Dermis microvascular lymphatic vessel endothelial cell (primary cell): ENCODE results near the gene NEDD4L. TPM values are rescaled to one million over a fixed set of nuclear protein-coding genes. Genes with fewer than 3 reads are reported as not detected.
"Not testable (repeated sequence)": the region's sequence is repeated elsewhere in the genome, so short reads cannot be mapped to it uniquely, and the experiment has no call there.

Source experiments
- DNase-seq, 2 donors: peaks; one replicate each; pipeline versions ENCODE4 v3.0.0 to v3.0.0-alpha.2; 2010; ENCODE audit warnings: low read depth in 2 of 2
- total RNA-seq: library from RNA; depleted of rRNA; stranded (reverse); fragments of >200 nt; gene quantifications from 2 replicates; pipeline ENCODE4 v1.2.1, GENCODE V29; 2014

The NEDD4L gene
- total RNA-seq, 1 donor from 2014 or later, result 9.2 TPM

DNA sequence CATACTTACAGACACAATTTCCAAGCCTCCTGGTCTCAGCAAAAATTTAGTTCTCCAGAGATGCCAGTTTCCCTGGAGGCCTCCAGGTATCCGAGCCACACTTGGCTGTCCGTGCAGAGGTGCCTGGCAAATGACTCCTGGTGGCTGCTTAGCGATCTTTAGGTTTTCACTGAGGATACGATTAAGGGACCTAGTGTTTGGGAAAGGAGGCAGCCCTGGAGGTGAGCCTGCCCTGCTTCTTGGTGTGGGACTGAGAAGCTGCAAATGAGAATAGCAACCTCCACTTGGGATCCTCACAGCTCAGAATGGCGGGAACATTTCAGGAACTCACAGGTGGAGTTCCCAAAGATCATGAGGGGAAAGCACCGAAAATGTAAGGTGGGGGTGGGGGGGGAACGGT, 367.3 kb downstream of the NEDD4L start:
- no peak for DNase-seq

DNA sequence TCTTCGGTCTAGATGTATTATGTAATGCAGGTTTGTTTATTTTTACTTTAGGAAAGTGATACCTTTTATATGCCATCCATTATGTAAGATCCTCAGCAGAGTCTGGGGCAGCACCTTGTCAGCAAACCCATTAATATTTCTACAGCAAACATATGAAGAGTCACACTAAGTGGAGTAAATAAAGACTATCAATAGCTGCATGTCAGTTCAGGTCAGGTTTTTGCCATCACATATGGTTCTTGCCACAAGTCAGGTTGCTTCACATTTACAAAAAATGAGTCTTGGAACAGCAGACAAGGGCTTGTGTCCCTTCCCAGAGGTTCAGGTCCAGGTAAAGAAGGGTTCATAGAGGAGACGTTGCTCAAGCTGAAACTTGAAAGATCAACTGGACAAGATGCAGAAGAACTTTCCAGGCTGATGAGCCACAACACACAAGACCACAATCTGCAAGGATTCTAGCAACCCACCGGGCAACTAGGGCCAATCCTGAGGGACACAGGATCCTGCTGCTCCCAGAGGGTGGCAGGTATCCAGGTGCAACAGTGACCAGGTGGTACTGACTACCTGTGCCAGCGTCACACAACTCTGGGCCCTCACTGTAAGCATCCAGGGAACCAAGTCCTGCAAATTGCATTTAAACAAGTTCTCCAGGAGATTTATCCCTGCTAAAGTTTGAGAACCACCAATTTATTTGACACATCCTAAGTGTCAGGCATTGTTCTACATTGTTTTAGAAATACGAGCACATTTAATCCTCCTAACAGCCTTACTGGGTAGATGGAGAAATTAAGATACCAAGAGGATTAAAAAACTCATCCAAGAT, 369.0 kb downstream of the NEDD4L start:
- no peak for DNase-seq

DNA sequence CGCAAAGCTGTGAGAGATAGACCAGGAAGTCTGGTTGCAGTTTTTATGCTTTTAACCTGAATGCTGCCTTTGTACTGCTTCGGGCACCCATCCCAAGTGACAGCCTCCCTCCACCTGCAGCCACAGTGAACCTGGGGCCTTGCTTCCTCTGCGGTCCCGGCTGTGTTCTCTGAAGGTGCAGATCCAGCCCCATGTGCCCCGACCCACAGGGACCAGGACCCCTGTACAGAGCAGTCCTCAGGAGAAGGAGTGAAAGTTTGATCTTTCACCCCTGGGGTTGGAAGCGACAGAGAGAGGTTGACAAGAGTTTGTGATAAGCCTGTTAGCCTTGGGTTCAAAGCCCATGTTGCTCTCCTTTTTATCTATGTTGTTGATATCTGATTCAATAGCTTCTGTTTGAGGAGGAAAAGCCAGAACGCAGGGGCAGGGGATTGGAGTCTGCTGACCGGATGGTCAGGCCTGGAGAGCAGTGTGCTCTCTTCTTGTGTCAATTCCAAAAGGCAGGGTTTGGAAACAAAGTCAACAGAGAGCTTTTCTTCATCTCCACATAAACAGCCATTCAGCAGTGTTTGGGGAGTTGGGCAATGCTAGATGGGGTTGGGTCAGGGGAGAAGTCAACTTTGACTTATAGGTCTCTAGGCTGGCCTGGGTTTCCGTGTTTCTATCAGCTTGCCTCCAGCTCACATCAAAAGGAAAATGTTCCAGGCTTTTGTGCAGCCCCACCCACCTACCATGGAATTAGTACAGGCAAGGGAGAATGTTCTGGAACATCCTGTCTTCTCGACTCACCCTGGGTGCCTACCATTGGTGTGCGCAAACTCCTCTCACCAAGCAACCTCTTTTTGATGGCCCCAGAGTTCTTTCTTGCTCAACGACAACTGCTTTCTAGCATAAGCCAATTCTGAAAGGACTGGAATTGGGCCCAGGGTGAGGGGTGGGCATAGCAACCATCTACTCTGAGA, 369.9 kb downstream of the NEDD4L start:
- DNase-seq, result no peak

DNA sequence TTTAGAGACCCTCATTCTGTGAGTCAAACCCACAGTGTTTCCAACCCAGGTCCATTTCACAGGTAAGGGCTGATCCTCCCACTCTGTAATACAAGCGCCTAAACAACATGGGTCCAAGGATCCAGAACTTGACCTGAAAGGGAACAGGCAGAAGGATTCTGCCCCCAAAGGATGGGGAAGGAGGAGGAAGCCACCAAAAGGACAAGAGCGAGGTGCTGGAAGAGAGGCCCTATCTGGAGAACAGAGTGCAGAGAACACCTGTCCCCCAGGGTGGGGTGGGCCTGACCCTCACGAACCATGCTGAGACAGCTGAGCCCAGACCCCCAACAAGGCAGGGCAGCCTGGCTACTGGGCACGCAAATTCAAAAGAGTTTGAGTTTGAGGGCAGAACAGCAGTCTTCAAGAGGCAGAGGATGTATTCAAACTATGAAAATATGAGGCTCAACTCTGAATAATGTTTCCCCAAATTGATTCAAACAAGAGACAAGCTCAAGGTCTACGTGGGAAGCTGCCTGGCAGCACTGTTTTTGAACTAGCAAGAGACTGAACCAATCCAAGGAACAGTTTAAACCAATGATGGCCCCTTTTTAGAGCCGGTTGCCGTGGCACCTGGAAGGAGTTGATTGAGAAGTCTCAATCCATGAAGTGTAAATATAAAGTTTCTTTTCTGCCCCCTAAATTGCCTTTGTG, 372.1 kb downstream of the NEDD4L start:
- no peak for DNase-seq

DNA sequence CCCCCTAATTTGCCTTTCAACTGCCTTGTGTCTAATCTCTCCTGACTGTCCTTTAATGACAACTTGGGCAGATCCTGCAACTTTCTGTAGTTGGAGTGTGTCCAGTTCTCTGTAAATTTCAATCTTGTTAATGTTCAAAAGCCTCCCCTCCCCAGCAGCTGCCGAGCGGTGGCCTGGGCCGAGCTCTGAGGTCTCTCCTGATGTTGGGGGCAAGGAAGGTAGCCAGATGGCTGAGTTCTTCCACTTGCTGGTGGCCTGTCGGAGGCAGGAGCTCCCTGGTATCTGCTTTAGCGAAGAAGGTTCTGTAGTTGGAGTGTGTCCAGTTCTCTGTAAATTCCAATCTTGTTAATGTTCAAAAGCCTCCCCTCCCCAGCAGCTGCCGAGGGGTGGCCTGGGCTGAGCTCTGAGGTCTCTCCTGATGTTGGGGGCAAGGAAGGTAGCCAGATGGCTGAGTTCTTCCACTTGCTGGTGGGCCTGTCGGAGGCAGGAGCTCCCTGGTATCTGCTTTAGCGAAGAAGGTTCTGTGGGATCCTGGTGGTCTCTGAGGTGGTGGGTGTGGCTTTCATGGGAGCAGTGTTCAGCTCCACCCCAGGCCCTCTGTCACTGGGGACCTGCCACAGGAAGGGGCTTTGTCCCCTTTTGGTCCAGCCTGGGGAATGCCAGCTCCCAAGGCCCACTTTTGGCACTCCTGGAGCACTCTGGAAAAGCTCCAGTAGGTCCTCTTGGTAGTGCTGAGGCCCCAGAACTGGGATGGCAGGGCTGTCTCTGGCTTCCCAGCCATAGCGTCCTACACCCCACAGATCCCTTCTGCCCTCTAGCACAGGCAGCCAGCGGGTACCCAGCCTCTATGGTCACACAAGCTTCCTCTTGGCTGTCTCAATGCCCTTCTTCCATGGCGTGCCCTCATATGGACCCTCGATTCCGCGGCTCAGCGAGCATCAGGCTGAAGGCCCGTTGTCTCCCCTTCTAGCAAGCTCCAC, 373.0 kb downstream of the NEDD4L start:
- DNase-seq, result peak; percentile 41 to 54

DNA sequence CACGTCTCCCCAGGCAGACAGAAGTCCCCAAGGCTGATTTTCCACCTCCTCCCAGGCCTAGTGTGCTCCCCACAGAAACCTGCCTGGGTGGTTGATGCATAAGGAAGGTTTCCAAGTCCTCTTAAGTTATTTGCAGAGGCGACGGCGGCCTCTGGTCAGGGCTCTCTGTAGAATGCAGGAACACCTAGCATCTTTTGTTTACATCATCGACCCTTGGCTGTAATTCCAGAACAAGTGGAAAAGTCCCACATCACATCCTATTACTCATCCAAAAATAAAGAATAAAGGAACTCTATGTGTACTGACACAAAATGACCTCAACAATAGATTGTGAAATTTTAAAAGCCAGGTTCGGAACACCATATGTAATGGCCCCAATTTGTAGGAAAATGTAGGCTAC, 373.7 kb downstream of the NEDD4L start:
- DNase-seq, result peak; percentile 89 to 94

DNA sequence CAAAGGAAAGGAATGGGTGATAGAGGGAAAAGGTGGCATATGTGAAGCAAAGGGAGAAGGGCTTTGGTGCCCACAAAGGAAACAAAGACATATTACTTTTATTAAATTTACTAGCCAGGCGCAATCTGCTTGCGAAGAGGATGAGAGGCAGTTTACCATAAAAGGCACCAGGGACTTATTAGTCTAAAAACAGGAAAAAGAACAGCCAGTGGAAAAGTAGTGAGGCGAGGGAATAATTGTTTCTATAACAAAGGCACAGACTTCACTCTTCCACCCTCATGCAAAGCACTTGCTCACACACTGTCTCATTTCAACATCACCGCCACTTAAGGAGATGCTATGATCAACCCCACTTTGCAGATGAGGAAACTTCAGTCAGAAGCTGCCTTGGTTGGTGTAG, 374.3 kb downstream of the NEDD4L start:
- DNase-seq, result peak; percentile 52 to 59

DNA sequence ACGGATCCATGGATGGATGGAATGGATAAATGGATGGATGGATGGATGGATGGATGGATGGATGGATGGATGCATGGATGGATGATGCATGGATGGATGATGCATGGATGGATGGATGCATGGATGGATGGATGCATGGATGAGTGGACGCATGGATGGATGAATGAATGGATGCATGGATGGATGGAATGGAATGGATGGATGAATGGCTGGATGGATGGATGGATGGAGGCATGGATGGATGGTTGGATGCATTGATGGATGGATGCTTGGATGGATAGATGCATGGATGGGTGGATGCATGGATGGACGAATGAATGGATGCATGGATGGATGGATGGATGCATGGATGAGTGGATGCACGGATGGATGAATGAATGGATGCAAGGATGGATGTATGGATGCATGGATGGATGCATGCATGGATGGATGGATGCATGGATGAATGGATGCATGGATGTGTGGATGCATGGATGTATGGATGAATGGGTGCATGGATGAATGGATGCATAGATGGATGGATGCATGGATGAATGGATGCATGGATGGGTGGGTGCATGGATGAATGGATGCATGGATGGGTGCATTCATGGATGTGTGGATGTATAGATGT, 375.7 kb downstream of the NEDD4L start:
- DNase-seq, result no peak

DNA sequence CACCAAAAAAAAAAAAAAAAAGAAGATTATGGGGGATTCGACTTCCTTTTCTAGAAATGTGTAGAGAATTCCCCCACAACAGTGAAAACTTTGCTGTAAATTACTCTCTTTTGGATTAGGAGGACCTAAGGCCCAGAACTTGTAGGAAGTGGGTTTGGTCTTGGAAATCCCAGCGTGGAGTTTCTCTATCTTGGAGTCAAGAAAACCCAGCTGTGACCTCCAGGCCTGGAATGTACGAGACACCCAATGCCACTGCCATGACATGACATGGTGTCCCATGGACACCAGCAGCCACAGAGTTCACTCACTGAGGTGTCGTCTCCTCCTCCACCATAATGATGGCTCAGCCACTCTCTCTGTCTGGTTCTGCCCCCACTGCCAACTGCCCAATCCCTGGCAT, 382.6 kb downstream of the NEDD4L start:
- no peak for DNase-seq

DNA sequence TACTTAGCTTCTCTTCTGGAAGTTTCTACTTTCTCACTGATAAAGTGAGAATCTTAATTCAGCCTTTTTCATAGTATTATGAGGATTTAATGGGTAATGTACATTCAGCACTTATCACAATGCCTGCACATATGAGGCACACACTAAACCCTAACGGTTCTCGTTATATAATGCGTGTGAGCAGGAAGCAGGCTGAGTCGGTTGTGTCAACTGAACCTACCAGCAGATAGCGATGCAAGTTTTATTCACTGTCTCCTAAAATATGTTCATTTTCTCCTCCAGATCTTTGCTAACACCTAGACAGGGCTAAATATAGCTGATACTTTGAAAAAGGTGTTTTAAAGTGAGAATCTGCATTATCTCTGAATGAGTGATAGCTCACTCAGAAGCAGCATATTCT, 383.3 kb downstream of the NEDD4L start:
- no peak for DNase-seq

DNA sequence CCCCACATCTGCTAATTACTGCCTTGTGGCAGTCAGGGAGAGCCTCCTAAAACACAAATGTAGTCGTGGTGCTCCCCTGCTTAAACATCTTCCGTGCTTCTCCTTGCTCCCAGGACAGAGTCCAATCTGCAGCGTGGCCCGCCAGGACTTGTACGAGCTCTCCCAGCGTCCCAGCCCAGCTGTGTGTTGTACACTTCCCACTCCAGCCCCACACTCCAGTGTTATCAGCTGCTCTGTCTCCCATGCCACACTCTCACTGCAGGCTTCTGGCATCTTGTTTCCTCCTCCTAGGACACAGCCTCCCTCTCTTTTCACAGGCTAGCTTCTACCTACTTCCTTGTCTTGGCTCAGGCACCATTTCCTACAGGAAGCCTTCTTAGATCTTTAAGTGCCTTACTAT, 385.4 kb downstream of the NEDD4L start:
- DNase-seq, result no peak

DNA sequence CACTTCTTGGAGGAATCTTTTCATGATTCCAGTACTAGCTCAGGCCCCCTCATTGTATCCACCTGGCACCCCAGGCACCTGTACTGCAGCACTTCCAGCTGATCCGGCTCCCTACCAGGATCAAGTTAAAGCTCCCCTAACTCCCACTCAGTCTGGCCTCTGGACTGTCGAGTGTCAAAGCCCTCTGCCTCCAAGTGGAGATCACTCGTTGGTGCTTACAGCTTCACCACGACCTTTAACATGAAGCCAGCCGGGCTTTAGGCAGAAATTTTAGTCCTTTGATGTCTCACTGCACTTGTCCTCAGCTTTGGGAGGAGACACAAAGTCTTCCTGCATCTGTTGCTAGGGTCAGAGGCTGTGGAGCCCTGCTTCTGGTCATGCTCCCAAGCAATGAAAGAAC, 387.2 kb downstream of the NEDD4L start:
- DNase-seq, result no peak

DNA sequence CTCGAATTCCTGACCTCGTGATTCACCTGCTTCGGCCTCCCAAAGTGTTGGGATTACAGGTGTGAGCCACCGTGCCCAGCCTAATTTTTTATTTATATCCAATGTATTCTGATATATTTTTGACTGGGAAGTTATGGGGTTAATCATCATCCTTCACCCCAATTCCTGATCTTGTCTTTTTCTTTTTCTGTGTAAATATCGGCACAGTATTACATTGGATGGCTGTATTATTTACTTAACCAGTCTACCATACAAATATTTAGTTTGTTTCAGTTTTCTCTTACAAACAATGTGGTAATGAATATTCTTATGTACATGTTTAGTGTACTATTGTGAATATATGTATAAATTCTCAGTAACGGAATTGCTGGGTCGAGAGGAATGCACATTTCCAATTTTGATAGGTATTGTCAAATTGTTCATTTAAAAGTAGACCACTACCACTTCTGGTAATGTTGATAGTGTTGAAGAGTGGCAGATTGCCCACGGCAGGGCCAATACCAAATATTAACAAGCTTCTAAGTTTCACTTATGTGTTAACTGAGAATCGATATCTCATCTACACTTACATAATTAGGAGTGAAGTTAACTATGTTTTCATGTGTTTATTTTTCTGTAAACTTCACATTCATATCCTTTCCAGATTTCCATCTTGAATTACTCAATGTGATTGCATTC, 388.2 kb downstream of the NEDD4L start:
- DNase-seq, result no peak

DNA sequence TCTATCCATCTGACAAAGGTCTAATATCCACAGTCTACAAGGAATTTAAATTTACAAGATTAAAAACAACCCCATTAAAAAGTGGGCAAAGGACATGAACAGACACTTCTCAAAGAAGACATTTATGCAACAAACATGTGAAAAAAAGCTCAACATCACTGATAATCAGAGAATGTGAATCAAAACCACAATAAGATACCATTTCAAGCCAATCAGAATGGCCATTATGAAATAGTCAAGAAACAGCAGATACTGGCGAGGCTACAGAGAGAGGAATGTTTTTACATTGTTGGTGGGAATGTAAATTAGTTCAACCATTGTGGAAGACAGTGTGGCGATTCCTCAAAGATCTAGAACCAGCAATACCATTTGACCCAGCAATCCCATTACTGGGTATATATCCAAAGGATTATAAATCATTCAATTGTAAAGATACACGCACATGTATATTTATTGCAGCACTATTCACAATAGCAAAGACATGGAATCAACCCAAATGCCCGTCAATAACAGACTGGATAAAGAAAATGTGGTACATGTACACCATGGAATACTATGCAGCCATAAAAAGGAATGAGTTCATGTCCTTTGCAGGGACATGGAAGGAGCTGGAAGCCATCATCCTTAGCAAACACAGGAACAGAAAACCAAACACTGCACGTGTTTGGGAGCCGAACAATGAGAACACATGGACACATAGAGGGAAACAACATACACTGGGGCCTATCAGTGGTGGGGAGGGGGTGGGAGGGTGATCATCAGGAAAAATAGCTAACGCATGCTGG, 391.4 kb downstream of the NEDD4L start:
- DNase-seq, result not testable (repeated sequence)

DNA sequence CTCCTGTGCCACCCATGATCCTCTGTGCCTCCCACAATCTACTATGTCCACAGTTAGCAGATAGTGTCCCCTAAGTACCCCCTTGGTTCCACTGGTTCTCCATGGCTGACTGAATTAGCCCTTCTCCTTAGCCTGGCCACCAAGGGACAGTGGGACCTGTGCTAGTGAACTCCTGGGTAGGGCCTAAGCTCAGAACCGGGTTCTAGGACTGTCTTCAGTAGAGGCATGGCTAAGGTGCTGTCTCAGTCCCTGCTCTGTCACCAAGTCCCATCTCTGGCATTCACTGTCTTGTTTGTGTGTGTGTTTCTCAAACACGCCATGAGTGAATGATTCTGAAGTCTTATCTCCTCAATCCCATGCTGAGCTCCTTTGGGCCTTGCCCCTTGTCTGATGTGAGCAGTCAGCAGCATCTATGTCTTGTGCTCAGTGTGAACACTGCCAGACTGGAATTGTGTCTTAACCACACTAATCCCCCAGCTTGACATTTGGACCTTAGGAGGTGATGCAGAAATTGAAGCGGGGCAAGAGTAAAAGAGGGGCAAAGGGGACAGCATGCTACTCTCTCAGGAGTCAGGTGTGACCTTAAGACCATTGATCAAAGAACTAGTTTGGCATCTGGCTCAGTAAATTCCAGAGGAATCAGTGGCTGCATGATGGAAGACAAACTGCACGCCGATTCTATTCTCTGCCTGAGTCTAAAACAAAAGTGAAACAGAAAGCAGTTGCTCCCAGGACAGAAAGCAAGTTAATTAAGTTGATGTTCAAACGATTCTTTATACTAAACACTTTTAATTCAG, 394.3 kb downstream of the NEDD4L start:
- no peak for DNase-seq

DNA sequence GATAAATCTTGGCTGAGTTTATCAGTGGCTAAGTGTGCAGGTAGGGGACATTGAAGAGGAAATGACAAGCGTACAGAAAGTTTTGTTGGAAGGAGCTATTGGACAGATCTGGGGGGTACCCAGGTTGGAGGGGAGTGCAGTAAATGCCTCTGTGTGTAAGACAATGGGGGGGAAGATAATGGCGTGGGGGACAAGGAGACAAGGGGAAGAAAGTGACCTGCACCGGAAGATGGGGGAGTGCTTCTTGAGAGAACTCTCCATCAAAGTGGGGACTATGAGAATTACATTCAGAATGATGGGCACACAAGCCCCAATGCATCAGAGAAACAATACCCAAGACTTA, 394.9 kb downstream of the NEDD4L start:
- DNase-seq, result no peak

DNA sequence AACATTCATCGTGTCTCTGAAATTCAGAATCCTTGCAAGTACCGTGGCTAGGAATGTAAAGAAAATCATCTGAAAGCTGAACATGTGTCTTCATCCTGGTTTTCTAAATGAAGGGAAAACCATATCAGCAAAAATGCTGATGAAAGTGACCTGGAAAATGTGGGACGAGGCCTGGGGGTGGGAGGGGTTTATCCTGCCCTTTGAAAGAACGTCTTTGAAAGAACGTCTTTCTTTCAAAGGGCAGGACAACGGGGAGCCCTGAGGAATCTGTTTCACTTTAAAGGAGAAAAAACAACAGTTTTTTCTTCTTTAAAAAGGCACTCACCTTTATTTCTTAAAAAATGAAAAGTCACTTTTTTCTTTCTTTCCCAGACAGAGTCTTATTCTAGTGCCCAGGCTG, 399.6 kb downstream of the NEDD4L start:
- DNase-seq, result no peak

DNA sequence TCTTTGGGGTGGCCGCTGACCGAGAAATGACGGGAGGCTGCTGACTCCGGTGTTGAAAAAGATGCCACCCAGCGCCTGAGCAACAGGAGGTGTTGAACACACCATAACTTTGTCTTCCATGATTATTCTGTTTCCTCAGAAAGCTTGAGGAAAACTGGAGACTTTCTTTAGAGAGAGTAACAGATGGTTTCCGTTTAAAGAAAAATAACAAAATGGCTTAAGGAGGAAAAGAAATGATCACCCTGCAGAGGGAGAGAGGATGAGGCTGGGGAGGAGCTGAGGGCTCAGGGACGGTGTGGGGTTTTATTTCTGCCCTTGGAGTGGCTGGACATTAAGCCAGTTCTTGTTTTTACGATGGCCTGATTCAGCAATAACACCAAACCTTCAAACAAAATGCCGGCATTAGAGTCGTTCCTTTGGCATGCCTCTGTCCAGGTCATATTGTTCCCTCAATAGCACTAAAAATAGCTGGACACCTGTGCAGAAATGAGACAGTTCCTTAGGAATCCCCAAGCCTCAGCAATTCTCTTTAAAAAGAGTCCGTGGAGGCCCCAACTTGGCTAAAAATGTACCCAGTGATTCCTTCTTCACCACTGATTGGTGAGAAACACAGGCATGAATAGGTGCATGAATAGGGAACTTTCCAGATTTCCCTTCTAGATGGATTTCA, 402.5 kb downstream of the NEDD4L start:
- DNase-seq, result no peak
